SKM-1 (cell line): ENCODE data around the gene RBBP7.

Experiments
- DNase-seq: peaks from one replicate; lab custom pipeline; 2025; ENCODE audit not compliant: unreplicated experiment; lab: John Stamatoyannopoulos, UW

The RBBP7 gene

GRCh38 chrX:16870095-16870861 is at the start of gene RBBP7:
Gene RBBP7, minus strand, starts transcription at chrX:16870362. Its CDS starts 309 bp downstream, at chrX:16870053.
- peak; percentile 59 for DNase-seq

DNA sequence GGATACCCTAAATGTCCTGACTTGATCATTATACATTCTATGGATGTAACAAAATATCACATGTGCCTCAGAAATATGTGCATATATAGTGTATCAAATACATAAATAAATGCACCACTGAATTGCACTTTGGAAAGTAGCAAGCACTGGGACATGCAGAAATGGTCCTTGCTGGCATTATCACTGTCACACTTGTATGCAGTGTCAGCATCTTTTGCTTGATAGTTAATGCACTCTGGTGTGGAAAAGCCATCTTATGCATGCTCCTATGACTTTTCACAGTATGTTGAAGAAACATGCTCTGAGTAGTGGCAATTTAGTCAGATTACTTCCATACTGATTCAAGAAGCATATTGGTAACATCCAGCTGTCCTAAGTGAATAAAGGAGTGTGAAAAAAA is 48.8 kb upstream of the RBBP7 start:
- no peak for DNase-seq

DNA sequence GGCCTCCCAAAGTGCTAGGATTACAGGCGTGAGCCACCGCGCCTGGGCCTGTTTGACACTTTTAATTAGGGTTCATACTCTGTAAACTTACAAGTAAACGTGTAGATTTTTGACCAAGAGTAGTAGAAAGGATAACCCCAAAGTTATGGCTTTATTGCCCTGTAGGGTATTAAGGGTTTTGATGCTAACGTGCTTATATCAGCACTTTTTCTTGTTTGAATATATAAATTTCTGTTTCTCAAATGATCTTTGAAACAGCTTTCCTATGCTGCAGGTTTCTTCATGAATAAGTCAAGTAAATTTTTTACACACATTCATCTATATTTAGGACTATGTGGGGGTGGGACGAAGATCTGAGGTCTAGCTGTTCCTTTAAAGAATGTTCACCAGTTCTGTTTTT is 47.0 kb upstream of the RBBP7 start:
- DNase-seq: no peak

GRCh38 chrX:16916561-16916960 is 46.4 kb upstream of the RBBP7 start:
- DNase-seq: no peak

DNA sequence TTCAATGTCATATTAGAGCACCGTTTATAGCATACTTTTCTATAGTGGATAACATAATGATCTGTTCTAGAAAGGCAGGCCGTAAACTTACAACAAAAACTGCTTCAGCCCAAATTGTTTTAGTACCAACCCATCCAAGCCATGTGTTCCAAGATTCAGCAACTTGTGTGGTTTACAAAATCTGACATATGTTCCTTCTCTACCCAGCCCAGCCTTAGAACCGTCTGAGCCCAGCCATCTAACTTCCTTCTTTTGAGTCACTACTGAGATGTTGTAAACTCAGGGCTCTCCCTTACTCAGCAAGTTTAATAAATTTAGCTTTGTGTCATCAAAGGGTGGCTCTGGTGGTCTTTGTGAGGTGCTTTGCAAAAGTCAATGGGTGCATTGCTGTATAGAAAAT is 43.9 kb upstream of the RBBP7 start:
- DNase-seq: peak; percentile 54

- no peak for DNase-seq
Measured at GRCh38 chrX:16910376-16910775, 40.2 kb upstream of the RBBP7 start.

DNA sequence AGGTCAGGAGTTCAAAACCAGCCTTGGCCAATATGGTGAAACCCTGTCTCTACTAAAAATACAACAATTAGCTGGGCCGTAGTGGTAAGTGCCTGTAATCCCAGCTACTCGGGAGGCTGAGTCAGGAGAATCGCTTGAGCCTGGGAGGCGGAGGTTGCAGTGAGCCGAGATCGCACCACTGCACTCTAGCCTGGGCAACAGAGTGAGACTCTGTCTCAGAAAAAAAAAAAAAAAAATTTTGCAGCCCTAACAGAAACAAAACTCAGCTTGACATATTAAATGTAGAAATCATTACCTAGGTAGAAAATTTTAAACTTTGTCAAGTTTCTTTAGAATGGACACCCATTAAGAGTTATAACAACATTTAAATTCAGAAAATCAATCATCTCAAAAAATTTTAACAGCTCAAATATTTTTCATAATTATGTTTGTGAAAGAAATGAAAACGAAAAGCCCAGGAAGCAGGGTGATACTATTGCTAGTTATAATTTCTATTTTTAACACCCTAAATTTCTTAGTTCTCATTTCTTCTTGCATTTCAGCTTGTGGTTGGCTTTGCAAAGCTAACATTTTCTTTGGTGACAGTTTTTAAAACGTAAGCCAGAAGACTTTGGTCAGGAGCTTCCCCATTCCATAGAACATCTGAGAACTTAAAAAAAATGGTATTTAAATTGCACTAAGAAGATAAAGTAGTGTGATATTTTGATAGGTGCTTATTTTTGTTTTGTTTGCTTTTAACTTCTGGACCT is 33.3 kb upstream of the RBBP7 start:
- peak; percentile 21 for DNase-seq

DNA sequence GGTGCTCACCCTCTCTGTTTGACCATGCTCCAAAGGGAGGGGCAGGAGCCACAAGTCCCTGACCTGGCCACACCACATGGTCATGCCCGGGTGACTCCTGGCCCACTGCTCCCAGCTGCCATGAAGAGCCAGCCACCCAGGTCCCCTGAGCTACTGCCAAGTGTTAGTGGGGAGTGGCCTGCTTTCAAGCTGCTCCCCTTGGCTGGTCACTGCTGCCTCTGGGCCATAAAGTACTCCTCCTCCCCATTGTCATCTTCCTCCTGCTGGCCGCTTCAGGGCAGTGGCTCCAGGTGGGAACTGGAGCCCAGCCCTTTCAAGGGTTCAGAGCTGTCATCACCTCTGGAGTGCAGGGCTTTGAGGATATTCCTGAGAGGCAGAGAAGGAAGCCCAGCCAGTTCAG is 27.3 kb upstream of the RBBP7 start:
- no peak for DNase-seq

DNA sequence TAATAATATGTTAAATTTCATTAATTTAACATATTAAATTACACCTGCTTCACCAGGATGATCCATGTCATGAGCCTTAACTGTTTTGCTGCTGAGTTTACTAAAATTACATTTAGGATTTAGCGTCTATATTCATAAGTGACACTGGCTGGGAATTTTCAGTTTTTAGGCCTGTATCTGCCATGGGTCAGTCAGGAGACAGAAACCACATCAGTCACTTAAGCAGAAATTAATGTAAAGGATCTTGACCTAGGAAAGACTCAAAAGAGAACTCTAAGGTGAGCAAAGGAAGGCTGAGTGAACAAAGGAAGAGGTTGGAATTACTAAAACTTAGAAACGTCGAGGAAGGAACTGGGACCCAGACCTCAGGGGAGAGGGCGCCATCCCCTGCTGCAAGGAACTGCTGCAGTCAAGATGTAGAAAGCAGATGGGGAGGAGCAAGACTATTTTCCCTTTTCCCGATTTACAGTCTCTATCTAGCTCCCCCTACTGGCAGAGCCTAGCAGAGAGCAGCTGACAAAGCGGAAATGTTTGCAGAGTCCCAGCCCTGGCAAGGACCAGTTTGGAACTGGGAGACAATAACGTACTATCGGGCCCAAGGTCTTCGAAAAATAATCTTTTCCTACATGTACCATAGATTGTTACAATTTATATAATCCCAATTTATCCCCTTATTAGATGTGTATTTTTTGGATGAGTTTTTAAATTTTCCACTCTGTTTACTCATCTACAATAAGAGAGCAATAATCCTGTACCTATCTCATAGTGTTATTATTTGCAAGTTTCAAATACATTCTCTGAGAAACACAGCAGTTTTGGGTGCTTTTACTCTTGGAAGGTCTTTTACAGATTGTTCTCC is 22.6 kb upstream of the RBBP7 start:
- peak; percentile 68 for DNase-seq

DNA sequence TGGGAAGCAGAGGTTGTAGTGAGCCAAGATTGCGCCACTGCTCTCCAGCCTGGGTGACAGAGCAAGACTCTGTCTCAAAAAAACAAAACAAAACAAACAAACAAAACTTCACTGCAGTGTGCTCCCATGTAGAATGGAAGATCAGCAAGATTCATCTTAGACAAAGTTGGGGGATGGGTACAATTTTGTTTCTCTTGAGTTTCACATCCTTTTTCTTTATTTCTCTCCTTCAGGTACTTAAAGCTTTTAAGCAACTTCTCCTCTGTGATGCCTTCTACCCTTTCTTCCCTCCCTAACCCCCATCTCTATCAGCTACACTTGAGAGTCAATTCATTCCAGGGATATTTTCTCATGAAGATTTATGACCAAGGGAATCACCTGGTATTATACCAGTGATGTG is 15.5 kb upstream of the RBBP7 start:
- DNase-seq: no peak

GRCh38 chrX:16883487-16883804 is 13.3 kb upstream of the RBBP7 start:
- no peak for DNase-seq

DNA sequence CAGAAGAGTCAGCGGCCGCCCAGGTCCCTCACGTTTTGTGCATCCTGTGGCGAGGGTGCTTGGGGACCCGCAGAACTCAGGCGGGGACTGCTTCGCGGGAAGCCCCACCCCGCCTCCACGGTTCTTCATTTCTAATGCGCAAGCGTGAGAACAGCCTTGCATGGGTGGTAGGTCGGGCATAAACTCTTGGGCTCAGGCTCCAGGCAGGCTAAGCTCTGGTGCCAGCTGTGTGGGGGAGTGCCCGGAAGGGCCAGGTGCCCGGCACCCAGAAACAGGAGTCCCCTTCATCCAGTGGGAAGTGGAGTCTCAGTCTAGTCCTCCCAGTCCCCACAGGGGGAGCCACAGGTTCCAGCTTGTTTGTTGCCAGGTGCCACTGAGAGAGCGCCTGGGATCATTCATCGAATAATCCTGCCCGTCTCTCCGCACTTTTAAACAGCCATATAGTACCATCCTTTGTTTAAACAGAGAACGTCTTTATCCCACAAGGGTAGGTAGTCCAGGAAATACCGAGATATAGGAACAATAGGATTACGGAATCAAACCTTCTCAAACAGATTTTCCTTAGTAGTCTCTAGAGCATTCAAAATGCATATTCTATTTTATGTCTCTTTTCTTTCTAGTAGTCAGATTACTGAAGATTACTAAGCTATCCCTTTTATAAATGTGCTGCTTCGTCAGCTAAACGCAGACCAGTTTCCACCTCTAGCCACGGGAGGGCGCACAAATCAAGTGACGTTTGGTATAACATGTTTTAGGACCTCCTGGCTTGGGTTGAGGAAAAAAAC is 12.7 kb upstream of the RBBP7 start:
- peak; percentile 28 for DNase-seq

GRCh38 chrX:16882169-16882568 is 12.0 kb upstream of the RBBP7 start:
- no peak for DNase-seq

- no peak for DNase-seq
Measured at GRCh38 chrX:16876696-16877095, 6.5 kb upstream of the RBBP7 start.

DNA sequence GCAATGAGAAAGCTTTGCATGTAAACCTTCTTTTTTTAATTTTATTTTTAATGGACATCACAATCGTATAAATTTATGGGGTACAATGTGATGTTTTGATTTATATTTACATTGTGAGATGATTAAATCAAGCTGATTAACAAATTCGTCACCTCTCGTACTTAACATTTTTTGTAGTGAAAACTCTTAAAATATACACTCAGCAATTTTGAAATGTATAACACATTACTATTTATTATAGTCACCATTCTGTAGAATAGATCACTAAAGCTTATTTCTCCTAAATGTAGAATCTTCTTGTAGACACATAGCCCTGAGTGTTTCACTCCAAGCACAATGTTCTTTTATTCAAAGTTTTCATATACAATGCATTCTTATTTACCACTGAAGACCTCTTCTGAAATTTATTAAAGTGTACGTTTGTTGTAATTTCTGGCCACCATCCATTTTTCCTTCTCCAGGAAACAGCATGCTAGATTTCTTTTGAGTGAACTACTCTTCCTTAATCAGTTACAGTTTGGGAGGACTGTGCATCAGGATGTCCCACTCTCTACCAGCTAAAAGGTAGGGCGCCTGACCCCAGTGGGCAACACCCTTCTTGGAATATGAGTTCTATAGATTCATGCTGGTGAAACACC is 4.4 kb upstream of the RBBP7 start:
- no peak for DNase-seq

- no peak for DNase-seq
Measured at GRCh38 chrX:16873106-16873505, 2.9 kb upstream of the RBBP7 start.

- peak; percentile 1 for DNase-seq
Measured at GRCh38 chrX:16870862-16871815, 977 bp upstream of the RBBP7 start.

GRCh38 chrX:16869393-16870094 is 618 bp downstream of the RBBP7 start:
- no peak for DNase-seq

- DNase-seq: no peak
Measured at GRCh38 chrX:16868920-16869319, 1.2 kb downstream of the RBBP7 start.
